ENCODE results near the gene FRAS1.

Gene FRAS1

DNA sequence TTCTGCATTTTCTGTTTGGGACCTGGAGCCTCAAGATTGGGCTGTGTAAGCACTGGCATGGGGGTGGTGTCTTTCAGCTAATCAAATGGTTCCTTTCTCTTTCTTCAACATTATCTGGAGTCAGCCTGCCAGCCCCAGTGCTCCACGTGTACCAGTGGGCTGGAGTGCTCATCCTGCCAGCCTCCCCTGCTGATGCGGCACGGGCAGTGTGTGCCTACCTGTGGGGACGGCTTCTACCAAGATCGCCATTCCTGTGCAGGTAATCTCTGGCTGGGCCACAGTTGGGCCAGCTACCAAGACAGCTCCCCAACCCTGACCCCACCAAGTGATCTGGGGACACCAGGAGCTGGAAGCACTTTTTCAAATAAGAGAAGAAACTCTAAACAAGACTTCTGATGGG is 229.2 kb downstream of the FRAS1 start:
- Histone ChIP-seq H3K36me3 (ENCODE audit: insufficient read depth, low read length) (no peaks in the 10 kb centered on the region), H3K4me2 (ENCODE audit: insufficient read depth, low read length) (no peak overlapping the region), H3K9me3 (ENCODE audit: insufficient read depth, low read length, severe bottlenecking) (no peaks in the 10 kb centered on the region), H3K27me3 (ENCODE audit: insufficient read depth, low read length, poor library complexity) (no peaks in the 10 kb centered on the region), H3K27ac (ENCODE audit: low read length) (no peak overlapping the region), H3K4me3 (ENCODE audit: low read depth in 1 of 2, low read length in 2 of 2) (no peak overlapping the region), H3K79me2 (ENCODE audit: insufficient read depth, low read length) (no peaks in the 10 kb centered on the region), H4K20me1 (ENCODE audit: insufficient read depth, low read length) (no peaks in the 10 kb centered on the region), H3K9ac (ENCODE audit: low read depth, low read length) (no peak overlapping the region), H2AFZ (ENCODE audit: low read depth, low read length) (no peak overlapping the region), H3K4me1 (ENCODE audit: insufficient read depth, low read length) (no peaks in the 10 kb centered on the region)
- DNase-seq, result no peak
- no peak for TF ChIP-seq EZH2 (IDR thresholded peaks at IDR 0.05; ENCODE audit: borderline replicate concordance, low read depth, low read length, severe bottlenecking)
- TF ChIP-seq, protein P1, sequence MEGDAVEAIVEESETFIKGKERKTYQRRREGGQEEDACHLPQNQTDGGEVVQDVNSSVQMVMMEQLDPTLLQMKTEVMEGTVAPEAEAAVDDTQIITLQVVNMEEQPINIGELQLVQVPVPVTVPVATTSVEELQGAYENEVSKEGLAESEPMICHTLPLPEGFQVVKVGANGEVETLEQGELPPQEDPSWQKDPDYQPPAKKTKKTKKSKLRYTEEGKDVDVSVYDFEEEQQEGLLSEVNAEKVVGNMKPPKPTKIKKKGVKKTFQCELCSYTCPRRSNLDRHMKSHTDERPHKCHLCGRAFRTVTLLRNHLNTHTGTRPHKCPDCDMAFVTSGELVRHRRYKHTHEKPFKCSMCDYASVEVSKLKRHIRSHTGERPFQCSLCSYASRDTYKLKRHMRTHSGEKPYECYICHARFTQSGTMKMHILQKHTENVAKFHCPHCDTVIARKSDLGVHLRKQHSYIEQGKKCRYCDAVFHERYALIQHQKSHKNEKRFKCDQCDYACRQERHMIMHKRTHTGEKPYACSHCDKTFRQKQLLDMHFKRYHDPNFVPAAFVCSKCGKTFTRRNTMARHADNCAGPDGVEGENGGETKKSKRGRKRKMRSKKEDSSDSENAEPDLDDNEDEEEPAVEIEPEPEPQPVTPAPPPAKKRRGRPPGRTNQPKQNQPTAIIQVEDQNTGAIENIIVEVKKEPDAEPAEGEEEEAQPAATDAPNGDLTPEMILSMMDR (IDR thresholded peaks at IDR 0.05; ENCODE audit: borderline replicate concordance, extremely low read depth, low read length, poor library complexity, severe bottlenecking), result no peak
- no peak for ATAC-seq (ENCODE audit: insufficient read depth, low read depth)

DNA sequence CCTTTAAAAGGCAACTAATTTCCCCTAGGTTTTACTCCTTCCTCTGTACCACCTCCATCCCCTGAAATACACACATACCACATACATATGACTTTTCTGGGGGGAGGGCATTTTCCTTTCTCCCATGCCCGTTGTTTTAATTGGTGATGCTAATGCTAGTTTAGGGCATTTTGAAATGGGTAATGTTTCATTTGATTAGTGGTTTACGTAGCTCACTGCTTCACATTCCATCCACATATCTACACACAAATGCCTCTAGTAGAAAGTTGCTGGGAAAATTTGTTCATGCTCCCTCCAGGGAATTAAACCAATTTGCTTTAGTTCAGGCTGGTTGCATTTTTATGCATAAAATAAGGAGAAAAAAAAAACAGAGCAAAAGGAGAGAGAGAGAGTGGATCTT is 231.2 kb downstream of the FRAS1 start:
- H3K27me3 ChIP-seq (ENCODE audit: insufficient read depth, low read length, poor library complexity), result no peaks in the 10 kb centered on the region
- DNase-seq, result no peak
- no peaks in the 10 kb centered on the region for H3K79me2 ChIP-seq (ENCODE audit: insufficient read depth, low read length)
- no peaks in the 10 kb centered on the region for H3K9me3 ChIP-seq (ENCODE audit: insufficient read depth, low read length, severe bottlenecking)
- H3K4me1 ChIP-seq (ENCODE audit: insufficient read depth, low read length), result no peaks in the 10 kb centered on the region
- H3K36me3 ChIP-seq (ENCODE audit: insufficient read depth, low read length), result no peaks in the 10 kb centered on the region
- no peak overlapping the region for H3K27ac ChIP-seq (ENCODE audit: low read length)
- H3K4me2 ChIP-seq (ENCODE audit: insufficient read depth, low read length), result no peak overlapping the region
- TF ChIP-seq, protein P1 (IDR thresholded peaks at IDR 0.05; ENCODE audit: borderline replicate concordance, extremely low read depth, low read length, poor library complexity, severe bottlenecking), result no peak
- TF ChIP-seq EZH2 (IDR thresholded peaks at IDR 0.05; ENCODE audit: borderline replicate concordance, low read depth, low read length, severe bottlenecking), result no peak
- no peaks in the 10 kb centered on the region for H4K20me1 ChIP-seq (ENCODE audit: insufficient read depth, low read length)
- H3K9ac ChIP-seq (ENCODE audit: low read depth, low read length), result no peak overlapping the region
- no peak for ATAC-seq (ENCODE audit: insufficient read depth, low read depth)
- H2AFZ ChIP-seq (ENCODE audit: low read depth, low read length), result no peak overlapping the region
- no peak overlapping the region for H3K4me3 ChIP-seq (ENCODE audit: low read depth in 1 of 2, low read length in 2 of 2)

DNA sequence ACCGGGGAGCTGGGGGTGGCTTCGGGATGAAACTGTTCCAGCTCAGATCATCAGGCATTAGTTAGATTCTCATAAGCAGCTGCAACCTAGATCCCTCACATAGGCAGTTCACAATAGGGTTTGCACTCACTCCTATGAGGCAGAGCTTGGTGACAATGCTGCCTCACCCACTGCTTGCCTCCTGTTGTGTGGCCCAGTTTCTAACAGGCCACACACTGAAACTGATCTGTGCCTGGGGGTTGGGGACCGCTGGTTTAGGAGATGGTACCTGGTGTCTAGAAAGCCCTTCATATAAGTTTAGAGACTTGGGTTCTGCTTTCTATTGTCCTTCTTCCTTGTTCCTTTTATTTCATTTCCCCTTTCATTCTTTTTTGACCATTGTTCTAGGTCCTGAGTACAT is 234.2 kb downstream of the FRAS1 start:
- Histone ChIP-seq H3K9me3 (ENCODE audit: insufficient read depth, low read length, severe bottlenecking) (no peaks in the 10 kb centered on the region), H3K9ac (ENCODE audit: low read depth, low read length) (no peak overlapping the region), H3K4me2 (ENCODE audit: insufficient read depth, low read length) (no peak overlapping the region), H3K4me3 (ENCODE audit: low read depth in 1 of 2, low read length in 2 of 2) (no peak overlapping the region), H3K4me1 (ENCODE audit: insufficient read depth, low read length) (no peaks in the 10 kb centered on the region), H2AFZ (ENCODE audit: low read depth, low read length) (no peak overlapping the region), H3K27ac (ENCODE audit: low read length) (no peak overlapping the region), H3K27me3 (ENCODE audit: insufficient read depth, low read length, poor library complexity) (peaks cover 2% of the 10 kb centered on the region), H3K36me3 (ENCODE audit: insufficient read depth, low read length) (no peaks in the 10 kb centered on the region), H3K79me2 (ENCODE audit: insufficient read depth, low read length) (no peaks in the 10 kb centered on the region), H4K20me1 (ENCODE audit: insufficient read depth, low read length) (no peaks in the 10 kb centered on the region)
- TF ChIP-seq, protein P1 (IDR thresholded peaks at IDR 0.05; ENCODE audit: borderline replicate concordance, extremely low read depth, low read length, poor library complexity, severe bottlenecking), result no peak
- TF ChIP-seq EZH2 (IDR thresholded peaks at IDR 0.05; ENCODE audit: borderline replicate concordance, low read depth, low read length, severe bottlenecking), result no peak
- ATAC-seq (ENCODE audit: insufficient read depth, low read depth), result no peak
- DNase-seq, result no peak

DNA sequence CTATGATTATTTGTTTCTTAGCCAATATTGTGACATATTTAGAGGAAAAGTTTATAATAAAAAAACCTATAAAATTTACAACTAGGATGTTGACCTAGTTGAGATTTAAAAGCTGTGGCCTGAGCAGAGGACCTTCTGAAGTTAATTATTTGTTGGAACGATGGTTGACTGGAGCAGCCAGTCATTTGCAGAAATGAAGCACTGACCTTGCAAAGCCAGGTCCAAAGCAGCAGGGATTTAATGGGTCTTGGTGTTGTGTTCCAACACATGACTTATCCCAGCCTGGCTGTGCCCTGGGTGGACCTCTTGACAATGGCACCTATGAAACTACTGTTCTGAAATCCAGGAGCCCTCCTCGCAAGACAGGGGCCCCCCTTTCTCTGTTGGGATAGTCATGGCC is 235.2 kb downstream of the FRAS1 start:
- ATAC-seq (ENCODE audit: insufficient read depth, low read depth), result no peak
- no peak for DNase-seq
- Histone ChIP-seq H3K4me3 (ENCODE audit: low read depth in 1 of 2, low read length in 2 of 2) (no peak overlapping the region), H3K9me3 (ENCODE audit: insufficient read depth, low read length, severe bottlenecking) (no peaks in the 10 kb centered on the region), H3K79me2 (ENCODE audit: insufficient read depth, low read length) (no peaks in the 10 kb centered on the region), H3K9ac (ENCODE audit: low read depth, low read length) (no peak overlapping the region), H3K4me2 (ENCODE audit: insufficient read depth, low read length) (no peak overlapping the region), H2AFZ (ENCODE audit: low read depth, low read length) (no peak overlapping the region), H4K20me1 (ENCODE audit: insufficient read depth, low read length) (no peaks in the 10 kb centered on the region), H3K27ac (ENCODE audit: low read length) (no peak overlapping the region), H3K27me3 (ENCODE audit: insufficient read depth, low read length, poor library complexity) (peaks cover 2% of the 10 kb centered on the region), H3K36me3 (ENCODE audit: insufficient read depth, low read length) (no peaks in the 10 kb centered on the region), H3K4me1 (ENCODE audit: insufficient read depth, low read length) (no peaks in the 10 kb centered on the region)
- TF ChIP-seq, protein P1 (IDR thresholded peaks at IDR 0.05; ENCODE audit: borderline replicate concordance, extremely low read depth, low read length, poor library complexity, severe bottlenecking), result no peak
- no peak for TF ChIP-seq EZH2 (IDR thresholded peaks at IDR 0.05; ENCODE audit: borderline replicate concordance, low read depth, low read length, severe bottlenecking)

All from DND-41 (cell line).